Measurements from ENCODE around the gene DVL3.

DVL3 gene

GRCh38 chr3:184135911-184136260 is 19.3 kb upstream of the DVL3 start:
- peak overlapping the region; percentile 92 to 93 for H3K4me3 ChIP-seq (ENCODE audit: insufficient read depth in 1 of 2, low read depth in 1 of 2, low read length in 2 of 2)
- no peak overlapping the region for H2AK5ac ChIP-seq (ENCODE audit: low read length, severe bottlenecking)
- no peak overlapping the region for H2BK15ac ChIP-seq (ENCODE audit: low read depth, poor library complexity, severe bottlenecking)
- H3K4me1 ChIP-seq (ENCODE audit: control insufficient read depth, insufficient read depth, low read depth, low read length): no peaks in the 10 kb centered on the region
- H4K91ac ChIP-seq (ENCODE audit: low read length): no peak overlapping the region
- H3K9me3 ChIP-seq (ENCODE audit: control insufficient read depth, low read length): no peaks in the 10 kb centered on the region
- peak overlapping the region; percentile 73 for H3K27ac ChIP-seq (ENCODE audit: low read length, poor library complexity, severe bottlenecking)
- H3K18ac ChIP-seq (ENCODE audit: low read depth in 1 of 2, low read length in 2 of 2): peak overlapping the region in 1 of 2 experiments; percentile 87
- no peak overlapping the region for H3K14ac ChIP-seq (ENCODE audit: low read length in 2 of 2)
- 14% methylated on average over 9 of the region's 9 CpGs for WGBS
- no peak overlapping the region for H2BK120ac ChIP-seq (ENCODE audit: low read depth, low read length)
- H3K79me1 ChIP-seq (replicated peaks; ENCODE audit: low read length, poor library complexity, severe bottlenecking): peaks cover 19% of the 10 kb centered on the region
- H3K27me3 ChIP-seq (ENCODE audit: control insufficient read depth in 1 of 2, insufficient read depth in 1 of 2, low read length in 2 of 2): no peaks in the 10 kb centered on the region
- H2BK5ac ChIP-seq (ENCODE audit: low read depth, low read length, poor library complexity, severe bottlenecking): no peak overlapping the region
- DNase-seq: no peak
- H3K4me2 ChIP-seq (ENCODE audit: low read length, poor library complexity, severe bottlenecking): peak overlapping the region; percentile 98
- H2AFZ ChIP-seq (ENCODE audit: low read depth, low read length): no peak overlapping the region
- H2BK12ac ChIP-seq (ENCODE audit: low read length in 2 of 2): peak overlapping the region in 1 of 2 experiments; percentile 71
- peaks cover 13 to 21% of the 10 kb centered on the region in 2 experiments for H3K36me3 ChIP-seq (ENCODE audit: control insufficient read depth in 1 of 2, insufficient read depth in 2 of 2, low read depth in 1 of 2, low read length in 2 of 2)
- H3K4ac ChIP-seq (ENCODE audit: low read depth in 1 of 2, low read length in 2 of 2): peak overlapping the region in 1 of 2 experiments; percentile 34
- H4K8ac ChIP-seq (ENCODE audit: low read length): no peak overlapping the region
- peak overlapping the region; percentile 96 for H3K9ac ChIP-seq (ENCODE audit: low read length)
- no peak overlapping the region for H3K23ac ChIP-seq (ENCODE audit: low read length in 2 of 2)

- Histone ChIP-seq H3K9ac (ENCODE audit: low read length) (no peak overlapping the region), H2AK5ac (ENCODE audit: low read length, severe bottlenecking) (no peak overlapping the region), H3K4ac (ENCODE audit: low read depth in 1 of 2, low read length in 2 of 2) (no peak overlapping the region), H4K8ac (ENCODE audit: low read length) (no peak overlapping the region), H3K4me1 (ENCODE audit: control insufficient read depth, insufficient read depth, low read depth, low read length) (peaks cover 5% of the 10 kb centered on the region), H3K4me2 (ENCODE audit: low read length, poor library complexity, severe bottlenecking) (no peak overlapping the region), H2BK5ac (ENCODE audit: low read depth, low read length, poor library complexity, severe bottlenecking) (no peak overlapping the region), H2BK15ac (ENCODE audit: low read depth, poor library complexity, severe bottlenecking) (no peak overlapping the region), H3K23ac (ENCODE audit: low read length in 2 of 2) (no peak overlapping the region), H2BK12ac (ENCODE audit: low read length in 2 of 2) (no peak overlapping the region), H2BK120ac (ENCODE audit: low read depth, low read length) (no peak overlapping the region), H4K91ac (ENCODE audit: low read length) (no peak overlapping the region), H3K36me3 (ENCODE audit: control insufficient read depth in 1 of 2, insufficient read depth in 2 of 2, low read depth in 1 of 2, low read length in 2 of 2) (peaks cover 51 to 66% of the 10 kb centered on the region in 2 experiments), H3K79me1 (replicated peaks; ENCODE audit: low read length, poor library complexity, severe bottlenecking) (peaks cover 27% of the 10 kb centered on the region), H3K9me3 (ENCODE audit: control insufficient read depth, low read length) (no peaks in the 10 kb centered on the region), H3K27ac (ENCODE audit: low read length, poor library complexity, severe bottlenecking) (no peak overlapping the region), H3K4me3 (ENCODE audit: insufficient read depth in 1 of 2, low read depth in 1 of 2, low read length in 2 of 2) (no peak overlapping the region), H3K27me3 (ENCODE audit: control insufficient read depth in 1 of 2, insufficient read depth in 1 of 2, low read length in 2 of 2) (no peaks in the 10 kb centered on the region), H2AFZ (ENCODE audit: low read depth, low read length) (no peak overlapping the region), H3K14ac (ENCODE audit: low read length in 2 of 2) (no peak overlapping the region), H3K18ac (ENCODE audit: low read depth in 1 of 2, low read length in 2 of 2) (no peak overlapping the region)
- WGBS: over 99% methylated on average over 10 of the region's 10 CpGs
- DNase-seq: no peak
Measured at GRCh38 chr3:184140436-184140835, 14.7 kb upstream of the DVL3 start.

- no peak overlapping the region for H3K9ac ChIP-seq (ENCODE audit: low read length)
- H2BK15ac ChIP-seq (ENCODE audit: low read depth, poor library complexity, severe bottlenecking): no peak overlapping the region
- H2BK120ac ChIP-seq (ENCODE audit: low read depth, low read length): no peak overlapping the region
- no peaks in the 10 kb centered on the region for H3K27me3 ChIP-seq (ENCODE audit: control insufficient read depth in 1 of 2, insufficient read depth in 1 of 2, low read length in 2 of 2)
- no peak for DNase-seq
- no peak overlapping the region for H3K23ac ChIP-seq (ENCODE audit: low read length in 2 of 2)
- no peak overlapping the region for H2BK12ac ChIP-seq (ENCODE audit: low read length in 2 of 2)
- no peak overlapping the region for H3K4me3 ChIP-seq (ENCODE audit: insufficient read depth in 1 of 2, low read depth in 1 of 2, low read length in 2 of 2)
- no peaks in the 10 kb centered on the region for H3K9me3 ChIP-seq (ENCODE audit: control insufficient read depth, low read length)
- H3K4ac ChIP-seq (ENCODE audit: low read depth in 1 of 2, low read length in 2 of 2): no peak overlapping the region
- H3K36me3 ChIP-seq (ENCODE audit: control insufficient read depth in 1 of 2, insufficient read depth in 2 of 2, low read depth in 1 of 2, low read length in 2 of 2): peaks cover 51 to 81% of the 10 kb centered on the region in 2 experiments
- H3K4me2 ChIP-seq (ENCODE audit: low read length, poor library complexity, severe bottlenecking): no peak overlapping the region
- H4K91ac ChIP-seq (ENCODE audit: low read length): no peak overlapping the region
- H3K4me1 ChIP-seq (ENCODE audit: control insufficient read depth, insufficient read depth, low read depth, low read length): peaks cover 5% of the 10 kb centered on the region
- no peak overlapping the region for H3K14ac ChIP-seq (ENCODE audit: low read length in 2 of 2)
- no peak overlapping the region for H2AFZ ChIP-seq (ENCODE audit: low read depth, low read length)
- H3K79me1 ChIP-seq (replicated peaks; ENCODE audit: low read length, poor library complexity, severe bottlenecking): peaks cover 27% of the 10 kb centered on the region
- H2AK5ac ChIP-seq (ENCODE audit: low read length, severe bottlenecking): no peak overlapping the region
- WGBS: 97% methylated on average over 7 of the region's 7 CpGs
- H4K8ac ChIP-seq (ENCODE audit: low read length): no peak overlapping the region
- H3K27ac ChIP-seq (ENCODE audit: low read length, poor library complexity, severe bottlenecking): no peak overlapping the region
- no peak overlapping the region for H3K18ac ChIP-seq (ENCODE audit: low read depth in 1 of 2, low read length in 2 of 2)
- H2BK5ac ChIP-seq (ENCODE audit: low read depth, low read length, poor library complexity, severe bottlenecking): no peak overlapping the region
Measured at GRCh38 chr3:184142199-184142598, 13.0 kb upstream of the DVL3 start.

GRCh38 chr3:184143327-184143726 is 11.8 kb upstream of the DVL3 start:
- Histone ChIP-seq H4K91ac (ENCODE audit: low read length) (no peak overlapping the region), H3K4me2 (ENCODE audit: low read length, poor library complexity, severe bottlenecking) (no peak overlapping the region), H2BK15ac (ENCODE audit: low read depth, poor library complexity, severe bottlenecking) (no peak overlapping the region), H3K4me1 (ENCODE audit: control insufficient read depth, insufficient read depth, low read depth, low read length) (peaks cover 5% of the 10 kb centered on the region), H3K27me3 (ENCODE audit: control insufficient read depth in 1 of 2, insufficient read depth in 1 of 2, low read length in 2 of 2) (no peaks in the 10 kb centered on the region), H3K79me1 (replicated peaks; ENCODE audit: low read length, poor library complexity, severe bottlenecking) (peaks cover 24% of the 10 kb centered on the region), H2BK12ac (ENCODE audit: low read length in 2 of 2) (no peak overlapping the region), H3K9me3 (ENCODE audit: control insufficient read depth, low read length) (no peaks in the 10 kb centered on the region), H3K36me3 (ENCODE audit: control insufficient read depth in 1 of 2, insufficient read depth in 2 of 2, low read depth in 1 of 2, low read length in 2 of 2) (peaks cover 47 to 71% of the 10 kb centered on the region in 2 experiments), H3K14ac (ENCODE audit: low read length in 2 of 2) (no peak overlapping the region), H2AFZ (ENCODE audit: low read depth, low read length) (no peak overlapping the region), H4K8ac (ENCODE audit: low read length) (no peak overlapping the region), H3K23ac (ENCODE audit: low read length in 2 of 2) (no peak overlapping the region), H3K18ac (ENCODE audit: low read depth in 1 of 2, low read length in 2 of 2) (no peak overlapping the region), H3K27ac (ENCODE audit: low read length, poor library complexity, severe bottlenecking) (no peak overlapping the region), H2BK120ac (ENCODE audit: low read depth, low read length) (no peak overlapping the region), H2AK5ac (ENCODE audit: low read length, severe bottlenecking) (no peak overlapping the region), H3K9ac (ENCODE audit: low read length) (no peak overlapping the region), H3K4me3 (ENCODE audit: insufficient read depth in 1 of 2, low read depth in 1 of 2, low read length in 2 of 2) (no peak overlapping the region), H3K4ac (ENCODE audit: low read depth in 1 of 2, low read length in 2 of 2) (no peak overlapping the region), H2BK5ac (ENCODE audit: low read depth, low read length, poor library complexity, severe bottlenecking) (no peak overlapping the region)
- WGBS: 96% methylated on average over 3 of the region's 3 CpGs
- DNase-seq: no peak

Data from mesenchymal stem cell (in vitro differentiated cells and primary cell).